HG02852 (cell line): Measurements from ENCODE around the gene LMF2.

ENCODE experiments used
- ATAC-seq: cut with Tn5 transposase; IDR thresholded peaks from one replicate; pipeline ENCODE4 v1.9.1; 2021; ENCODE audit warnings: mild to moderate bottlenecking, moderate library complexity; ENCODE audit not compliant: unreplicated experiment

The LMF2 gene

GRCh38 chr22:50483977-50484853 is 23.3 kb downstream of the LMF2 start:
- ATAC-seq, result no peak

- ATAC-seq, result no peak
Measured at GRCh38 chr22:50483556-50483955, 23.9 kb downstream of the LMF2 start.

- ATAC-seq, result no peak
Measured at GRCh38 chr22:50483106-50483505, 24.4 kb downstream of the LMF2 start.

- no peak for ATAC-seq
Measured at GRCh38 chr22:50482107-50483074, 25.1 kb downstream of the LMF2 start.

- no peak for ATAC-seq
Measured at GRCh38 chr22:50481440-50482106, 25.9 kb downstream of the LMF2 start, which contains the start of gene ADM2. ADM2 (plus strand) TSS chr22:50481543; CDS start chr22:50481848, 305 bp downstream.

GRCh38 chr22:50481045-50481439 is 26.5 kb downstream of the LMF2 start:
- ATAC-seq, result no peak

- ATAC-seq, result no peak
Measured at GRCh38 chr22:50479721-50480120, 27.8 kb downstream of the LMF2 start.

- ATAC-seq, result no peak
Measured at GRCh38 chr22:50477923-50478322, 29.6 kb downstream of the LMF2 start.

GRCh38 chr22:50476868-50477267 is 30.6 kb downstream of the LMF2 start:
- ATAC-seq, result no peak

GRCh38 chr22:50475652-50476002 is 31.9 kb downstream of the LMF2 start:
- no peak for ATAC-seq

- ATAC-seq, result peak; percentile 81
Measured at GRCh38 chr22:50474710-50475651, 32.5 kb downstream of the LMF2 start, which contains the start of gene SBF1. SBF1 (minus strand) TSS chr22:50475035; CDS start chr22:50474840, 195 bp downstream.

- ATAC-seq, result peak; percentile 4
Measured at GRCh38 chr22:50473855-50474671, 33.4 kb downstream of the LMF2 start.

GRCh38 chr22:50473088-50473487 is 34.4 kb downstream of the LMF2 start:
- ATAC-seq, result no peak

- ATAC-seq, result no peak
Measured at GRCh38 chr22:50471962-50472361, 35.5 kb downstream of the LMF2 start.

GRCh38 chr22:50471197-50471847 is 36.2 kb downstream of the LMF2 start:
- ATAC-seq, result no peak

- no peak for ATAC-seq
Measured at GRCh38 chr22:50470491-50470890, 37.0 kb downstream of the LMF2 start.

GRCh38 chr22:50469377-50470305 is 37.9 kb downstream of the LMF2 start:
- ATAC-seq, result peak; percentile 44
